22Rv1 (cell line): ENCODE data around the gene C11orf21.

ENCODE experiments used
- ZFX ChIP-seq: fragments of 450-650 bp; IDR thresholded peaks from 2 replicates; pipeline ENCODE4 v1.6.1; 2017; ENCODE audit warnings: antibody characterized with exemption, borderline replicate concordance
- TF ChIP-seq, protein P1 (sequence below): fragments of 450-650 bp; IDR thresholded peaks from 2 replicates; pipeline ENCODE4 v1.5.1; 2017; ENCODE audit warnings: mild to moderate bottlenecking

DNA sequence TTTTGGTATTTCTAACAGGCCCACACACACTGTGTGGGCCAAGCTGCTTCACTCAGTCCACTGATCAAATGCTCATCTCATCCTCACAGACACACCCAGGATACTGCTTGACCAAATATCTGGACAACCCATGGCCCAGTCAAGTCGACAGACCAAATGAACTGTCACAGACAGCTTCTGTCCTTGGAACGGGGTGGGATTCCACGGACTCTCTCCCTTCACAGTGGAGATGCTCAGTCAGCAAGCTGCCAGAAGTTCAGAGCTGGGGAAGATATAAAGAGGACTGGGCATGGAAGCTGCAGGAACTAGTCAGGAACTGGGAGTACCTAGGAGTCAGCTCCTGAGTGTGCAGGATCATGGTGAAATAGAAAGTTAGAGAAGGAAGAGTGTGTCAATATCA, 40.8 kb upstream of the C11orf21 start:
- TF ChIP-seq, protein P1, sequence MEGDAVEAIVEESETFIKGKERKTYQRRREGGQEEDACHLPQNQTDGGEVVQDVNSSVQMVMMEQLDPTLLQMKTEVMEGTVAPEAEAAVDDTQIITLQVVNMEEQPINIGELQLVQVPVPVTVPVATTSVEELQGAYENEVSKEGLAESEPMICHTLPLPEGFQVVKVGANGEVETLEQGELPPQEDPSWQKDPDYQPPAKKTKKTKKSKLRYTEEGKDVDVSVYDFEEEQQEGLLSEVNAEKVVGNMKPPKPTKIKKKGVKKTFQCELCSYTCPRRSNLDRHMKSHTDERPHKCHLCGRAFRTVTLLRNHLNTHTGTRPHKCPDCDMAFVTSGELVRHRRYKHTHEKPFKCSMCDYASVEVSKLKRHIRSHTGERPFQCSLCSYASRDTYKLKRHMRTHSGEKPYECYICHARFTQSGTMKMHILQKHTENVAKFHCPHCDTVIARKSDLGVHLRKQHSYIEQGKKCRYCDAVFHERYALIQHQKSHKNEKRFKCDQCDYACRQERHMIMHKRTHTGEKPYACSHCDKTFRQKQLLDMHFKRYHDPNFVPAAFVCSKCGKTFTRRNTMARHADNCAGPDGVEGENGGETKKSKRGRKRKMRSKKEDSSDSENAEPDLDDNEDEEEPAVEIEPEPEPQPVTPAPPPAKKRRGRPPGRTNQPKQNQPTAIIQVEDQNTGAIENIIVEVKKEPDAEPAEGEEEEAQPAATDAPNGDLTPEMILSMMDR = no peak
- TF ChIP-seq ZFX = no peak
